NCI-H446 treated with DMSO at 0.1 percent for 48 hours (cell line): ENCODE results near the gene CHPT1.

Experiments
- DNase-seq: peaks from one replicate; lab custom pipeline; 2025; lab: John Stamatoyannopoulos, UW

CHPT1 gene

GRCh38 chr12:101685092-101685491, 12.3 kb upstream of the CHPT1 start:
- no peak for DNase-seq

DNA sequence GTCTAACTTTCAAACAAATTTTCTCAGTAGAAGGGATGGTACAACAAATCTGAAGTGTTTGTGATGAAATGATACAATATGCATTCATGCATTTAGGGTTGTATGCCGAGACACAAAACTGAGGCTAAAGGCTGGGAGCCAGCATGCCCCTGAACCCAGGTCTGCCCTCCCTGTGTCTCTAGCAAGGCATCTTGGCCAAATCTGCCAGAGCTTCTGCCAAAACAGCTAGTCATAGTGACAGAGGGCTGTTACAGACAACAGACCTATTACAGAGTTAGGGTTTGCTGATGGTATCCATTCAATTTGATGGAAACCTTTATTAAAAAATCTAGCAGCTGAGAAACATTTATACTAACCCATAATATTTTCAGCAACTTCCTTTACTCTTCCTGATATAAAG, 11.3 kb upstream of the CHPT1 start:
- DNase-seq = peak; percentile 34

GRCh38 chr12:101690544-101691098, 6.8 kb upstream of the CHPT1 start:
- no peak for DNase-seq

GRCh38 chr12:101691503-101692096, 5.8 kb upstream of the CHPT1 start:
- no peak for DNase-seq

DNA sequence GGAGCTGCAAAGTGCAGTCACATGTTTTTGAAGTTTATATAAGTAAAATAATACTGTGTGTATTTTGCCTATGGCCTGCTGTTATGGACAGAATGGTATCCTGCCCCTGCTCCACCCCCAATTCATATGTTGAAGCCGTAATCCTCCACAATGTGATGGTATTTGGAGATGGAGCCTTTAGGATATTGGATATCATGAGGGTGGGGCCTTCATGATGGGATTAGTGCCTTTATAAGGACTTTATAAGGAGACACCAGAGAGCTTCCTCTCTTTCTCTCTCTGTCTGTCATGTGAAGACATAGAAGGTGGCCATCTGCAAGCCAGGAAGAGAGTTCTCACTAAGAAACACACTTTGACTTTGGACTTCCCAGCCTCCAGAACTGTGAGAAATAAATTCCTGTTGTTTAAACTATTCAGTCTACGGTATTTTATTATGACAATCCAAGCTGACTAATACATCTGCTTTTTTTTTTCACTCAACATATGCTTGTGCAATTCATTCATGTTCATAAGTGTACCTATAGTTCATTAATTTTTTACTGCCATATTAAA, 3.1 kb upstream of the CHPT1 start:
- no peak for DNase-seq

- DNase-seq = no peak
Measured at GRCh38 chr12:101694986-101695385, 2.5 kb upstream of the CHPT1 start.

- DNase-seq = no peak
Measured at GRCh38 chr12:101695706-101696105, 1.7 kb upstream of the CHPT1 start.

- DNase-seq = peak; percentile 16
Measured at GRCh38 chr12:101696251-101697196, 916 bp upstream of the CHPT1 start.

GRCh38 chr12:101697930-101698799, 725 bp downstream of the CHPT1 start:
- no peak for DNase-seq

DNA sequence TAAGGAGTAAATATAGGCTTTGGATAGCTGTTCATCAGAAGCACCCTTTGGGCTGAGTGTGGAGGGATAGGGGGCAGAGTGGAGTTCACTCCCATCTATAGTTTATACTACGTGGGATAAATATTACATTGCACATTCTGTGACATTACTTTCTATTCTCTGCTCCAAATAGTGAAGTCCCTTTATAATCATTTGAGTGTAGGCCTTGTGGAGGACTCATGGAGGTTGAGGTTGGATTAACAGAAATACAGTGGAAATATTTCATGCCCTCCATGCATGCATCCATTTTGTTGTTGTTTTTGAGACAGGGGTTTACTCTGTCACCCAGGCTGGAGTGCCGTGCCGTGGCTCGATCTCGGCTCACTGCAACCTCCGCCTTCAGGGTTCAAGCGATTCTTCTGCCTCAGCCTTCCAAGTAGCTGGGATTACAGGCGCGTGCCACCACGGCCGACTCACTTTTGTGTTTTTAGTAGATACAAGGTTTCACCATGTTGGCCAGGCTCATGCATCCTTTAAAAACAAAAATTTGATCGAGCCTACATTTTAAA, 1.4 kb downstream of the CHPT1 start:
- no peak for DNase-seq

GRCh38 chr12:101700299-101700820, 2.9 kb downstream of the CHPT1 start:
- no peak for DNase-seq

DNA sequence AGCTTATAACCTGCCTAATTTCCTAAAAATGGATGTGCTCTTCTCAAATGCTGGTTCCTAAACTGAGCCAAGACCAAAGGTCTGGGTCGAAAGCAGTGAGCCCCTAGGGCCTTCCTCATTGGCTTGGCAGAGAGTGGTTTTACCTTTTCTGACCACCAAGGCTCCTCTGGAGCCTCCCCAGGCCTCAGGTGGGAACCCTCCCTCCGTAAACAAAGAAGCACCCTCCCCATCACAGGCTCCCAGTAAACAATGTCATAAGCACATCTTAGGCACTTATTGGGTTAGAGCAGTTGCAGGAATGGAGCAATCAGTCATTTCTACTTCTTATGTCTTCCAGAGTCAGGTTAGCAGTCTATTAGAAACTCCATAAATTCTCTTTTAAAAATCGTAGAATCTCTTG, 6.0 kb downstream of the CHPT1 start:
- DNase-seq = no peak

DNA sequence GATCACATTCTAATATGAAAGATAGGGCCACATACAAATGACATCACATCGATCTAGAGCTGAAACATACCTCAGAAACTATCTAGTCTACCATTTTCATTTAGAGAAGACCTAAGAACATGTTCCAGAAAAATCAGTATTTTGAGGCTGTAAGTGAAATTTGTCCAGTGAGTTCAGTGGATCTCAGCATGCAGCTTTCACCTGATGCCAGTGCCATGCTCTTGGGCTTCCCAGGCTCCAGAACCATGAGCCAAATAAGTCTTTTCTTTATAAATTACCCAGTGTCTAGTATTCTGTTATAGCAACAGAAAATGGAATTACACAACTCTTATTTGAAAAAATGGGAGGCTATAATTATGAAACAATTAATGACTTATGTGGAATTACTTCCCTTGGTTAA, 9.0 kb downstream of the CHPT1 start:
- no peak for DNase-seq

- DNase-seq = no peak
Measured at GRCh38 chr12:101707131-101707782, 9.8 kb downstream of the CHPT1 start.

GRCh38 chr12:101710288-101710687, 12.8 kb downstream of the CHPT1 start:
- no peak for DNase-seq

- no peak for DNase-seq
Measured at GRCh38 chr12:101713059-101713682, 15.7 kb downstream of the CHPT1 start.

GRCh38 chr12:101713930-101714329, 16.5 kb downstream of the CHPT1 start:
- DNase-seq = no peak

DNA sequence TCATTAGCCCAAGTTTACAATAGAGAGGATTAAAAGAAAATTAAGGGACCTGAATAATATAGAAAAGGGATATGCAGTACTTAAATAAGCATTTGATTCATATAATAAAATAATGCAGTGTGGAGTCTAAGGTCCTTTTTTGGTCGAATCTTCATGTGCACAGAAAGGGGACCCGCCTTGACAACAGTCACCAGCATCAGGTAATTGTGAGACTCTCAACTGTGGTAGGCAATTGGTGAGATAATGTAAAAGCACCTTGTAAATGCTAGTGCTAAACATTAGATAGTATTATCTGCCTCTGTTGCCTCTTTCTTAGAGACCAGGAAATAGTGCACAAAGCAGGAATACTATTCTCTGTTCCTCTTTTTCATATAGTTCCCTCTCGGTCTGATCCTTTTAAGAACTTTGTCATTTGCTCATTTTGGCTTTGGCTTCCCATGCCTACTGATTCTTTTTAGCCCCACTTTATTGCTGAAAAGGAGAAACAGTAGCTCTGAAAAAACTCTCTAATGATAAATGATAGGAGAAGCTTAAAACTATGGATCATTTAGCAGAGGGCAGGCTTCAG, 17.5 kb downstream of the CHPT1 start:
- DNase-seq = no peak

DNA sequence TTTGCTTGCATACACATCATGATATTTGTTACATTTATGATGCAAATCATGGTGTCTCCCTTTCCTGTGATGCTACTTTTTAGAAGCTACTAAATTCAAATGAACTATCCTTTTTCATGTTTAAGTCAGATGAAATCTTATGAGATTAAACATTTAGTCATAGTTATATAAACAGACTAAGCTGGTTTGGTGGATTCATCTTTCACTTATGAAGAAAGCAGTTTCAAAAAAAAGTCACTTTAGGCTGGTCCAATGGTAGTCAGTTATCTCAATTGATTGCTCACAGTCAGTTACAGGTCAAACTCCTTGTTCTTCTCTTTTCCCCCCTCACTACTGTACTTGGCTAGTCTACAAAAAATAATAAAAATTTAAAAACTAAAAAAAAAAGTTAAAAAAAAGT, 22.1 kb downstream of the CHPT1 start:
- DNase-seq = no peak

DNA sequence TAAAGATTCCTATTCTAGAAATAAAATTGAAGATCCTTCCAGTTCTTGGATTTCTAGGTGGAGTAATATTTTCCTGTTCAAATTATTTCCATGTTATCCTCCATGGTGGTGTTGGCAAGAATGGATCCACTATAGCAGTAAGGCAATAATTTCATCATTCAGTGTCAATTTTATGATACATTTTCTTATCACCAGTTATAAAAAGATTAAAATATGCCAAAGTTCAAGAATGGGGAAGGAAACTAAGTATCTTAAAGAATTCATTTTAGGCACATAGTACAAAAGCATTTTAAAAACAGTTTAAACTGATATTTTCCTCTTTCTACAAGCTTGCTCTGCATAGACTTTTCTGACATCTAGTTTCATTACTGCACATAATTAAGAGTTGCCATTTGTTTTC, 22.7 kb downstream of the CHPT1 start:
- DNase-seq = no peak
